MCF 10A (cell line): Measurements from ENCODE around the gene RHOT2. TPM values are rescaled to one million over a fixed set of nuclear protein-coding genes. Genes with fewer than 3 reads are reported as not detected.

Source experiments
- BruUV-seq: library from RNA; stranded (reverse); fragments of 400-500 nt; replicated peaks from 2 replicates; lab custom pipeline; 2021; lab: Mats Ljungman, UMichigan
- CTCF ChIA-PET: fragments of 300-600 bp; sonication (Branson Sonifier 250); formaldehyde crosslinking; extraction: SDS; loops from one replicate; lab custom pipeline; 2021; ENCODE audit warnings: antibody characterized with exemption, inconsistent platforms; lab: Yijun Ruan, JAX
- POLR2A ChIA-PET: fragments of 300-600, 350-650 bp; sonication (Branson Sonifier 250); formaldehyde crosslinking; extraction: SDS; loops from one replicate; lab custom pipeline; 2020; ENCODE audit warnings: antibody characterized with exemption, inconsistent platforms; lab: Yijun Ruan, JAX
- DNase-seq: peaks from one replicate; pipeline ENCODE4 v3.0.0-alpha.2; 2018; ENCODE audit not compliant: unreplicated experiment
- H3K27ac Mint-ChIP-seq: one replicate; pipeline ENCODE4 v1.8.0; 2022; ENCODE audit warnings: mild to moderate bottlenecking, low read depth, mixed read lengths; ENCODE audit not compliant: unreplicated experiment
- H3K27me3 Mint-ChIP-seq: one replicate; pipeline ENCODE4 v1.8.0; 2022; ENCODE audit warnings: mixed read lengths; ENCODE audit not compliant: insufficient read depth, unreplicated experiment
- H3K36me3 Mint-ChIP-seq: one replicate; pipeline ENCODE4 v1.8.0; 2022; ENCODE audit warnings: mild to moderate bottlenecking, moderate library complexity, mixed read lengths; ENCODE audit not compliant: insufficient read depth, unreplicated experiment
- H3K4me1 Mint-ChIP-seq: one replicate; pipeline ENCODE4 v1.8.0; 2022; ENCODE audit warnings: mixed read lengths; ENCODE audit not compliant: insufficient read depth, unreplicated experiment
- H3K4me3 Mint-ChIP-seq: one replicate; pipeline ENCODE4 v1.8.0; 2022; ENCODE audit warnings: mild to moderate bottlenecking, moderate library complexity, mixed read lengths; ENCODE audit not compliant: unreplicated experiment
- H3K9me3 Mint-ChIP-seq: one replicate; pipeline ENCODE4 v1.8.0; 2022; ENCODE audit warnings: mixed read lengths; ENCODE audit not compliant: unreplicated experiment
- intact Hi-C: fragments of 100-400 bp; cut with micrococcal nuclease; formaldehyde crosslinking; loops from 2 replicates; pipeline ENCODE4 v1.14.1; 2022
- total RNA-seq: library from RNA; stranded (reverse); gene quantifications from 2 replicates; pipeline ENCODE4 v1.2.3, GENCODE V29; 2022
- TF ChIP-seq, protein P1 (sequence below): fragments of 200-600 bp; IDR thresholded peaks from one replicate; pipeline ENCODE4 v1.8.0; 2022; ENCODE audit warnings: antibody characterized with exemption, mild to moderate bottlenecking; ENCODE audit not compliant: unreplicated experiment

RHOT2 gene
- total RNA-seq, 1 experiment from 2014 or later: 118 TPM

DNA sequence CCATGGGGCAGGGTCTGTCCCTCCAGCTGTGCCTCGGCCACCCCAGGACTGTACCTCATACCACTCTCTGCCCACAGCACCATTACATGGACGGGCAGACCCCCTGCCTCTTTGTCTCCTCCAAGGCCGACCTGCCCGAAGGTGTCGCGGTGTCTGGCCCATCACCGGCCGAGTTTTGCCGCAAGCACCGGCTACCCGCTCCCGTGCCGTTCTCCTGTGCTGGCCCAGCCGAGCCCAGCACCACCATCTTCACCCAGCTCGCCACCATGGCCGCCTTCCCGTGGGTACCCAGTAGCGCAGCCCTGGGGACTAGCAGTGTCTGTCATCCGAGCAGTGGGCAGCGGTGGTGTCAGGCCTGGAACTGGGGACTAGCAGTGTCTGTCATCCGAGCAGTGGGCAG lies 4.9 kb downstream of the RHOT2 start:
- Mint-ChIP-seq H3K27ac (no peak overlapping the region), H3K9me3 (no peaks in the 10 kb centered on the region), H3K36me3 (peaks cover 50% of the 10 kb centered on the region), H3K4me1 (no peaks in the 10 kb centered on the region), H3K27me3 (no peaks in the 10 kb centered on the region), H3K4me3 (no peak overlapping the region)
- ChIA-PET POLR2A (interaction anchor here (0.7 to 1.3 kb wide), 5 partner anchors 10 to 46 kb away, joined by 3 to 4 read pairs (median 4); partner anchors contain the start of gene JMJD8), CTCF (interaction anchor here (0.6 kb wide), 1 partner anchor 76 kb away, joined by 4 read pairs; no protein-coding TSS in a partner anchor)
- intact Hi-C loops: no loop called here
- DNase-seq: no peak
- BruUV-seq: no TSS peak
- TF ChIP-seq, protein P1, sequence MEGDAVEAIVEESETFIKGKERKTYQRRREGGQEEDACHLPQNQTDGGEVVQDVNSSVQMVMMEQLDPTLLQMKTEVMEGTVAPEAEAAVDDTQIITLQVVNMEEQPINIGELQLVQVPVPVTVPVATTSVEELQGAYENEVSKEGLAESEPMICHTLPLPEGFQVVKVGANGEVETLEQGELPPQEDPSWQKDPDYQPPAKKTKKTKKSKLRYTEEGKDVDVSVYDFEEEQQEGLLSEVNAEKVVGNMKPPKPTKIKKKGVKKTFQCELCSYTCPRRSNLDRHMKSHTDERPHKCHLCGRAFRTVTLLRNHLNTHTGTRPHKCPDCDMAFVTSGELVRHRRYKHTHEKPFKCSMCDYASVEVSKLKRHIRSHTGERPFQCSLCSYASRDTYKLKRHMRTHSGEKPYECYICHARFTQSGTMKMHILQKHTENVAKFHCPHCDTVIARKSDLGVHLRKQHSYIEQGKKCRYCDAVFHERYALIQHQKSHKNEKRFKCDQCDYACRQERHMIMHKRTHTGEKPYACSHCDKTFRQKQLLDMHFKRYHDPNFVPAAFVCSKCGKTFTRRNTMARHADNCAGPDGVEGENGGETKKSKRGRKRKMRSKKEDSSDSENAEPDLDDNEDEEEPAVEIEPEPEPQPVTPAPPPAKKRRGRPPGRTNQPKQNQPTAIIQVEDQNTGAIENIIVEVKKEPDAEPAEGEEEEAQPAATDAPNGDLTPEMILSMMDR: no peak

DNA sequence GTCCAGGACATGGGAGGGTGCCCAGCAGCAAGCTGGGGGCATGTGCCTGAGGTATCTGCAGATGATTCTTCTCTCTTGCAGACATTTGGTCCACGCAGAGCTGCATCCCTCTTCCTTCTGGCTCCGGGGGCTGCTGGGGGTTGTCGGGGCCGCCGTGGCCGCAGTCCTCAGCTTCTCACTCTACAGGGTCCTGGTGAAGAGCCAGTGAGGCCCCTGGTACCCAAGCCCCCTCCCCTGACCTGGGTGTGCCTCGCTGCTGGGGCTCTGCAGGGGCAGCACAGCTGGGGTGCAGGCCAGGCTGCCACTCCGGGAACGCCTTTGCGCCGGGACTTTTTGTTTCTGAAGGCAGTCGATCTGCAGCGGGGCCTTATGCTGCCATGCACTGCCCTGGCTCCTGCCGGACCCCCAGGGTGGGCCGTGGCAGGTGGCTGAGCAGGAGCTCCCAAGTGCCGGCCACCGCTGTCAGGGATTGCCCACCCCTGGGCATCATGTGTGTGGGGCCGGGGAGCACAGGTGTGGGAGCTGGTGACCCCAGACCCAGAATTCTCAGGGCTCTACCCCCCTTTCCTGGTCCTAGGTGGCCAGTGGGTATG lies 5.6 kb downstream of the RHOT2 start:
- DNase-seq: no peak
- TF ChIP-seq, protein P1: no peak
- Mint-ChIP-seq H3K9me3 (no peaks in the 10 kb centered on the region), H3K4me3 (no peak overlapping the region), H3K27ac (peak overlapping the region; percentile 27), H3K4me1 (no peaks in the 10 kb centered on the region), H3K36me3 (peaks cover 50% of the 10 kb centered on the region), H3K27me3 (no peaks in the 10 kb centered on the region)
- BruUV-seq: TSS peak; percentile 44
- intact Hi-C loops: no loop called here
- CTCF ChIA-PET: no interaction called here
- POLR2A ChIA-PET: interaction anchor here (0.7 to 1.3 kb wide), 5 partner anchors 9 to 47 kb away, joined by 3 to 4 read pairs (median 4); partner anchors contain the start of gene JMJD8

DNA sequence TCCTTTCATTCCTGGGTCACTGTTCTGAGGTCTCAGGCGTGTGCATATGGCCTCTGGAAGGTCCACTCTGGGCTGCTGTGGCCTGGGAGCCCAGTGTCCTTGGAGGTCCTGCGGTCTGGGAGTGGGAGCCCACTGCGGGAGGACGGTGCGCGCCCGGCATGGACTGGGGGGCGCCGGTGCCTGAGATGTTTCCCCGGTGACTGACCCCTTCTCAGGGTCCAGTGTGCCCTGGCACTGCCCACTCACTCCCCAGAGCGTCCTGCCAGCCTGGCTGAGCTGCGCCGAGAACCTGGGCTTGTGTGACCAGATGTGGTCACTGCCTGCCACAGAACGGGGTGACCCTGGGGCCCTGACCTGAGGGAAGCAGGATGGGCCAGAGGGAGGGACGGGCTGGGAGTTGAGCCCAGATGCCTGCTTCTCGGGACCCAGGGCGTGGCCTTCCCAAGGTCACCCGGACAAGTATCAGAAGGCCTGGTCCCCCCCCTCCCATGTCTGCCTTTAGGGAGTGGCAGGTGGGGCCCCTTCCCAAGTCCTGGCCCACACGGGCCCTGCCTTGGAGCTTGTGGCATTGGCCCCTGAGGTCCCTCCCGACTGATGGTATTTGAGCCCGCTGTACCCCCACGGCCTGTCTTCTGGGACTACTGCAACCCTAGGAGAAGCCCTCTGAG lies 6.4 kb downstream of the RHOT2 start:
- ChIA-PET POLR2A (interaction anchor here (1.2 to 1.5 kb wide), 2 partner anchors 8 to 10 kb away, joined by 4 to 7 read pairs; partner anchors contain the start of gene JMJD8), CTCF (no interaction called here)
- no peak overlapping the region for H3K4me3 Mint-ChIP-seq
- H3K27ac Mint-ChIP-seq: peak overlapping the region; percentile 27
- H3K9me3 Mint-ChIP-seq: no peaks in the 10 kb centered on the region
- no TSS peak for BruUV-seq
- TF ChIP-seq, protein P1: no peak
- no peaks in the 10 kb centered on the region for H3K4me1 Mint-ChIP-seq
- peaks cover 54% of the 10 kb centered on the region for H3K36me3 Mint-ChIP-seq
- intact Hi-C loops: no loop called here
- no peaks in the 10 kb centered on the region for H3K27me3 Mint-ChIP-seq
- no peak for DNase-seq
